Iris pigment epithelial cell (primary cell): ENCODE results near the gene BRD7.

Experiments used
- DNase-seq: peaks from one replicate; pipeline ENCODE4 v3.0.0-alpha.2; 2011; ENCODE audit warnings: low read depth

The BRD7 gene

GRCh38 chr16:50288920-50289319, 79.9 kb downstream of the BRD7 start:
- no peak for DNase-seq

GRCh38 chr16:50288026-50288425, 80.8 kb downstream of the BRD7 start:
- DNase-seq, result no peak

- no peak for DNase-seq
These were observed 82.1 kb downstream of the BRD7 start for GRCh38 chr16:50286681-50287080.

GRCh38 chr16:50285406-50286003, 83.3 kb downstream of the BRD7 start:
- no peak for DNase-seq

- DNase-seq, result no peak
These were observed 84.5 kb downstream of the BRD7 start for GRCh38 chr16:50284131-50284911.

- DNase-seq, result no peak
These were observed 85.7 kb downstream of the BRD7 start for GRCh38 chr16:50282955-50283631.

- peak; percentile 69 for DNase-seq
These were observed 86.7 kb downstream of the BRD7 start for GRCh38 chr16:50282010-50282538.

GRCh38 chr16:50281391-50282009, 87.3 kb downstream of the BRD7 start:
- DNase-seq, result no peak

GRCh38 chr16:50280932-50281331, 87.9 kb downstream of the BRD7 start:
- DNase-seq, result no peak

GRCh38 chr16:50279504-50279865, 89.3 kb downstream of the BRD7 start:
- no peak for DNase-seq

GRCh38 chr16:50278251-50278650, 90.5 kb downstream of the BRD7 start:
- no peak for DNase-seq

- DNase-seq, result no peak
These were observed 91.8 kb downstream of the BRD7 start for GRCh38 chr16:50276801-50277555.

- no peak for DNase-seq
These were observed 92.5 kb downstream of the BRD7 start for GRCh38 chr16:50276326-50276640.

GRCh38 chr16:50275428-50276325, 93.1 kb downstream of the BRD7 start:
- no peak for DNase-seq

- DNase-seq, result no peak
These were observed 93.7 kb downstream of the BRD7 start for GRCh38 chr16:50275098-50275415.

GRCh38 chr16:50274326-50275097, 94.3 kb downstream of the BRD7 start:
- DNase-seq, result no peak

- DNase-seq, result no peak
These were observed 94.9 kb downstream of the BRD7 start for GRCh38 chr16:50273888-50274325.

GRCh38 chr16:50273382-50273690, 95.5 kb downstream of the BRD7 start:
- no peak for DNase-seq

GRCh38 chr16:50272687-50273381, 96.0 kb downstream of the BRD7 start:
- no peak for DNase-seq

- DNase-seq, result no peak
These were observed 96.6 kb downstream of the BRD7 start for GRCh38 chr16:50272111-50272571.
